Stimulated activated CD8-positive, alpha-beta memory T cell treated with anti-CD3 and anti-CD28 coated beads, Interleukin-12 subunit alpha, Interleukin-12 subunit beta, amount 100 ng/mL, for 1 hour (primary cell): ENCODE results near the gene PLD6.
"Not testable (repeated sequence)": the region's sequence is repeated elsewhere in the genome, so short reads cannot be mapped to it uniquely, and the experiment has no call there.

Source experiments
- DNase-seq: peaks from one replicate; pipeline ENCODE4 v3.0.0-alpha.2; 2020; ENCODE audit warnings: low read depth

Gene PLD6

DNA sequence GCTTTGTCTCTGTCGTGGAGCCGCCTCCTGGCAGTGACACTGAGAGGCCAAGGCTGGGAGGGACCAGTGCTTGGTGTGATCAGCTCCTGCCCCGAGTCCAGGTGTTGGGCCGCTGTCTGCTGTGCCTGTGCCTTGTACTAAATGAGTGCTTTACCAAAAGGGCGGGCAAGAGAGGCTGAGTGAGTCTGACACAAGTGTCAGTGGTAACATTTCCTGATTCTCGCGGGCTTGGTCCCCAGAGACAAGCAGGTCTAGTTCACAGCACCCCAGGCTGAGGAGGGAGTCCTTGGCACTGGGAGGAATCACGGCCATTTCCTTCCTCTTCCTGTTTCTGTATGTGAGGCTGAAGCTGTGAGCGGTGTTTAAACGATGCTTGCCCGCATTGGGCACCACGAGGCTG lies 30.2 kb downstream of the PLD6 start:
- DNase-seq = no peak

GRCh38 chr17:17175340-17175739 lies 30.8 kb downstream of the PLD6 start:
- no peak for DNase-seq

DNA sequence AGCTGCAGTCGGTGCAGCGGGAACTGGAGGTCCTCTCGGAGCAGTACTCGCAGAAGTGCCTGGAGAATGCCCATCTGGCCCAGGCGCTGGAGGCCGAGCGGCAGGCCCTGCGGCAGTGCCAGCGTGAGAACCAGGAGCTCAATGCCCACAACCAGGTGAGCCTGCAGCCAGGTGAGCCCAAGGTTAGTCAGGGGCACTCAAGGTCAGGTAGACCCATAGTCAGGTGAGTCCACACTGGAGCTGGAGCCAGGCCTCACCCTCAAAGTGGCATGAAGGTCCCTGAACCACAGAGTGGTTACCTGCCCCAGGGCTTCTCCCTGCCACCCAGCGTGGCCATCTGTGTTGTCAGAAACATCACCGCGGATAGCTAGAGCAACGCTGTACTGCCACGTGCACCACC lies 32.2 kb downstream of the PLD6 start:
- DNase-seq = no peak

DNA sequence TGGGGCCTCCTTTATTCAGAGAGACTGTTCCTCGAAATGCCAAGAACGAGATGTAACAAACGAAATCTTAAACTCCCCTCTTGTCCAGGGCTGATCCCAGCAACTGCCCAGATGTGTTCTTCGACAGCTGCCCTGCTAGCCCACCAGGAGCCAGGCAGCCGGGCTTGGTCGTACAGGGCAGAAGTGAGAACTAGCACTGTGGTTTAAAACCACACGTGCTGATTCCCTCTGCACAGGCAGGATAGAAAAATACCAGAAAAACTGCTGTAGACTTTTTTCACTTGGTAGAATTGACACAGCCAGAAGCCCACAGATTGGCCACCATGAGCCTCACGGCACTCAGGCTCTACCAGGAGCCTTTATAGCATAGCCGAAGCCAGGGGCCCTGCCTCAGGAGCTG lies 33.1 kb downstream of the PLD6 start:
- DNase-seq = no peak

- no peak for DNase-seq
Measured at GRCh38 chr17:17172001-17172939, 33.9 kb downstream of the PLD6 start.

DNA sequence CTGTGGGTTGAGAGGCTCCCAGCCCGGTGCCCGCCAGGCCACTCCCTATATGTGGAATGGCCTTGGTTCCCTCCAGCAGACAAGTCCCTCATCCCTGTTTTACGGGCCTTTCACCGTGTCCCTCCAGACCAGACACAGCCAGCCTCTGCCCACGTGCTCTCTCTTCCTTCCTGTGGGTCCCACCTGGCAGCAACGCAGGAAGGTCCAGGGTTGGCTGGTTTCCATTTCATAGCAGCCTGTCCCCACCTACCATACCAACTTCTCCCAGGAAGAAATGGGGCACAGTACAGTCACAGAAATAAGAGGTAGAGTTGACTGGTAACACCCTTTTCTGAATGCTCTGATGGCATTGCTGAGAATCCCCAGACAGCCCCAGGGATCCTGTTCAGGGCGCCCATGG lies 34.9 kb downstream of the PLD6 start:
- no peak for DNase-seq

DNA sequence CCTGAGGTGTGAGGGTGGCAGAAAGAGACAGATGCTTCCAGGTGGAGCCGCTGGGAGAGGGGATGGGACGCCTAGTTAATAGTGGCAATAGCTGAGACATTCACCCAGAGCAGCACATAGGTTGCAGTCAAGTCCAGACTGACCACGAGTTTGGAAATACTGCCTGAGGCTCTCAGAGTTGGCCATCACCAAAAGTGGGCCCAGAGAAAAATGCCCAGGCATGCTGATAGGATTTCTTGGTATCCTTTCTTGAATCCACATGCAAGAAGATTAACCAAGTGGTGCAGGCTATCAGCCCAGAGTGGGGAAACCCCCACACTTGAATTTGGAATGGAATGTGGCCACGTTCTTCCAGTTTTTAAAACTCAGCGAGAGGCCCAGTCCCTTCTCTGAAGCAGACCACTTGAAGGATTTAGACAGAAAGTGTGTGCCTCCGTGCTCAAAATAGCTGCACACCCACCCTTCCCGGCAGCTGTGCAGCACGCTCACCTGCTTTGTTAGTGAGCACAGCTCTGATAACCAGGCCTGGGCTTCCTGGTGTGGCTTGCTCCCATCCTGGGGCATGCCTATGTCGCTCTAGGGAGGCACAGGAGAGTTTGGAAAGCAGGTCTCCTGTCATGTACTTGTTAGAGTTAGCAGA lies 35.7 kb downstream of the PLD6 start:
- no peak for DNase-seq

GRCh38 chr17:17169396-17169795 lies 36.7 kb downstream of the PLD6 start:
- DNase-seq = no peak

DNA sequence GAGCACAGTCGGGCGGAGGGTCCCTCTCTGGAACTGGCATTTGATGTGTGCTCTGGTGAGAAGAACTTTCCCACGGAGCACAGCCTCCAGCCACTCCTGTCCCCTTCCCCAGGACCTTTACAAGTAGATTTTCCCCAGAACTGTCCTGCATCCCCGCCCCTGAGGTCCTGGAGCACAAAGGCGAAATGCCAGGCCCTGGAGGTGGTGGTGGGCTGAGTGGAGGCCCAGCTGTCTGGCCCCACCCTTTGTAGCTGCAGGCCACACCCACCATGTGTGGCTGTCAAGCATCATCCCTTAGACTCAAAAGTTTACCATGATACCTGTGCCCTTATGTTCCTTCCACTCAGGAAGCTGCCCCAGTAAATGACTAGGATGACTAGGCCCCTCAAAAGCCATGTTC lies 37.7 kb downstream of the PLD6 start:
- DNase-seq = no peak

DNA sequence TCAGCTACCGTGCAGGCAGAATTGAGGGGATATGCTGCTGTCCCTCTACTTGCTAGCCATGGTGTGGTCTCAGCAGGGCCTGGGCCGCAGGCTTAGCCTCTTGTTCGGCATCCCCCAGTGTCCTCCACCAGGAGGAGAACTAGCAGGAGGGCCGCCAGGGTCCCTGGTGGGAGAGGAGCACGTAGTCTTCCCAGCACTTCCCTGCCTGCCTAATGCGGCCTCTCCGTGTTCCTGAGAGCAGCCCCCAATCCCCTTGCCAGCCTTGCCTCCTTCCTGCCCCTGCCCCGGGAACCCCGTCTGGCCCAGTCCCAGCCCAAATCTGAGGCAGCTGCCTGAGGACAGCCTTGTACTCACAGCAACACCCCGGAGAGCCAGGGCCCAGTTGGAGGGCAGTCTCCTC lies 38.1 kb downstream of the PLD6 start:
- DNase-seq = no peak

DNA sequence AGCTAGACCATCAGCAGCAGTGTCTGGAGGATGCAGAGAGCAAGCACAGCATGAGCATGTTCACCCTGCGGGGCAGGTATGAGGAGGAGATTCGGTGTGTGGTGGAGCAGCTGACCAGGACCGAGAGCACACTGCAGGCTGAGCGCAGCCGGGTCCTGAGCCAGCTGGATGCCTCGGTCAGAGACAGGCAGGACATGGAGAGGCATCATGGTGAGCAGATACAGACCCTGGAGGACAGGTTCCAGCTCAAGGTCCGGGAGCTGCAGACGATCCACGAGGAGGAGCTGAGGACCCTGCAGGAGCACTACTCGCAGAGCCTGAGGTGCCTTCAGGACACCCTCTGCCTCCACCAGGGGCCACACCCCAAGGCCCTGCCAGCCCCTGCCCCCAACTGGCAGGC lies 38.8 kb downstream of the PLD6 start:
- no peak for DNase-seq

- DNase-seq = no peak
Measured at GRCh38 chr17:17166446-17166845, 39.7 kb downstream of the PLD6 start.

- no peak for DNase-seq
Measured at GRCh38 chr17:17165666-17166308, 40.3 kb downstream of the PLD6 start.

DNA sequence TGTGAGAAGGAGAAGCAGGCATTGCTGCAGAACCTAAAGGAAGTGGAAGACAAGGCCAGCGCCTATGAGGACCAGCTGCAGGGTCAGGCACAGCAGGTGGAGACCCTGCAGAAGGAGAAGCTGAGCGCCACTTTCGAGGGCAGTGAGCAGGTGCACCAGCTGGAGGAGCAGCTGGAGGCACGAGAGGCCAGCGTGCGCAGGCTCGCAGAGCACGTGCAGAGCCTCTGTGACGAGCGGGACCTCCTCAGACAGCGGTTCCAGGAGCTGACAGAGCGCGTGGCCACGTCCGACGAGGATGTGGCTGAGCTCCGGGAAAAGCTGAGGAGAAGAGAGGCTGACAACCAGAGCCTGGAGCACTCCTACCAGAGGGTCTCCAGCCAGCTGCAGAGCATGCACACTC lies 41.5 kb downstream of the PLD6 start:
- DNase-seq = no peak

DNA sequence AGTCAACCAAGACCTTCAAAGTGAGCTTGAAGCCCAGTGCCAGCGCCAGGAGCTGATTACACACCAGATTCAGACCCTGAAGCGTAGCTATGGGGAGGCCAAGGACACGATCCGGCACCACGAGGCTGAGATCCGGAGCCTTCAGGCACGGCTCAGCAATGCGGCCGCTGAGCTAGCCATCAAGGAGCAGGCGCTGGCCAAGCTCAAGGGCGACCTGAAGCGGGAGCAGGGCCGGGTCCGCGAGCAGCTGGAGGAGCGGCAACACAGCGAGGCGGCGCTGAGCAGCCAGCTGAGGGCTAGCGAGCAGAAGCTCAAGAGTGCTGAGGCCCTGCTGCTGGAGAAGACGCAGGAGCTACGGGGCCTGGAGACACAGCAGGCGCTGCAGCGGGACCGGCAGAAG lies 42.0 kb downstream of the PLD6 start:
- DNase-seq = no peak

GRCh38 chr17:17161759-17162158 lies 44.4 kb downstream of the PLD6 start:
- no peak for DNase-seq

DNA sequence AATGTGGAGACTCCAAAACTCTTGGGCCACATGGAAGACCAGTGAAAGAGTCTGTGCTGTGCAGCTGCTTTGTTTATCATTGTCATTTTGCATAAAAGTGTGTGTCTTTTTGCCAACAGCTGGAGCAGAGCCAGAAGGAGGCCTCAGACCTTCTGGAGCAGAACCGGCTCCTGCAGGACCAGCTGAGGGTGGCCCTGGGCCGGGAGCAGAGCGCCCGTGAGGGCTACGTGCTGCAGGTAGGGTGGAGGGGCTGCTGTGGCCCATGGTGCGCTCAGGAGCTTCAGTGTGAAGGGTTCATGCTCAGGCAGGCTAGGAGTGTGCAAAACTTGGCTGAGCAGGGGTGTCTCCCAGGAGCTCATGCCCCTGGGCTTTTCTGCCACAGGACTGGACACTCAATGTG lies 45.0 kb downstream of the PLD6 start:
- no peak for DNase-seq

DNA sequence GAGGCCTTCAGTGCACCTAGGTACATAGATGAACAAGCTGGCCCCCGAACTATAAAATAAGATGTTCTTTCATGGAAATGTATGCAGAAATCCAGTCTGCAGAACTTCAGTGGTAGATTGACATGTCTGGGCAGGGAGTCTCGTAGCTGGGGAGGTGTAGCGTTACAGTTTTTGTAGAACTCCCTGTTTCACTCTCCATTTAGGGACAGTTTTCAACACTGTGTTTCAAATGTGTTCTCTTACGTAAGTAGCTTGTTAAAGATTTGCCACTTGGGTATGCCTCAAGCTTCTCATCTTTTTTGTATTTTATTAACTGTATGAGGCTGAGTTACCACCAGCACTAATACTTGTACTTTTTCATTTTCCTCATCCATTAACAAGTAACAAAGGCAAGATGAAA lies 46.6 kb downstream of the PLD6 start:
- DNase-seq = no peak

DNA sequence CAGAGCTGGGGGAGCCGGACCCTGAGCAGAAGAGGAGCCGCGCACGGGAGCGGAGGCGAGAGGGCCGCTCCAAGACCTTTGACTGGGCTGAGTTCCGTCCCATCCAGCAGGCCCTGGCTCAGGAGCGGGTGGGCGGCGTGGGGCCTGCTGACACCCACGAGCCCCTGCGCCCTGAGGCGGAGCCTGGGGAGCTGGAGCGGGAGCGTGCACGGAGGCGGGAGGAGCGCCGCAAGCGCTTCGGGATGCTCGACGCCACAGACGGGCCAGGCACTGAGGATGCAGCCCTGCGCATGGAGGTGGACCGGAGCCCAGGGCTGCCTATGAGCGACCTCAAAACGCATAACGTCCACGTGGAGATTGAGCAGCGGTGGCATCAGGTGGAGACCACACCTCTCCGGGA lies 47.6 kb downstream of the PLD6 start:
- not testable (repeated sequence) for DNase-seq

DNA sequence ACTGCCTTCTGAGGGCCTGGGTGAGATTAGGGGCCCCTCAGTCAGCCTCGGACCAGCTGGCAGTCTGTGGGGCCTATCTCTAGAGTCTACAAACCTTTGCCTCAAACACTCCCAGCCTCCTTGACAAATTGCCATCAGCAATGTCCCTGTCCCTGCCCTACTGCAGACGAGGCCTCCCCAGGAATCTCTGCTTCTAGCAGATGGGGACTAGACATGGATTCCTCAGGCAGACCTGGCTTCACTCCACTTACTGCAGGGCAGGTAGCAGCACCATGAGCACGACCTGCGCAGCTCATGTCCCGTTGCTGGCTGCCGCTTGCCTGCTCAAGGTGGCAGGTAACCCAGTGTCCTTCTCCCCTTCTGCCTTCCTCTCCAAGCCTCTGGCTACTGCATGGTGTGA lies 49.1 kb downstream of the PLD6 start:
- DNase-seq = no peak

DNA sequence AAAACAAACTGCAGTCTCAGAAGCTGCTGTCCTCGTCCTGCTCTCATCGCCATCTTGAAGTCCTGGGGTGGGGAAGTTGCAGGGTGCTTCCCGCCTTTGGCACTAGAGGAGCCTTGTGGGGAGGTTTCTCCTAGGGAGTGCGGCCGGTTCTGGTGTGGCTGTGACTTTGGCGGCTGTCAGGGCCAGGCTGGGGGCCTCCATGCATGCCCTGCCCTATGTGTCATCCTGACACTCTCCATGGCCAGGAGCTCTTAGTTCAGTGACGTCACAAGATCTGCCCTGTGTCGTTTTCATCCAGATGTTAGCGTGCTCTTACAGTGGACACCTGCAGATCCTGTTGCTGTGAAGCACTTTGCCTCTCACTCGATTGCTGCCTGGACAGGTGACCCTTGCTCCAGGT lies 49.6 kb downstream of the PLD6 start:
- DNase-seq = no peak

GRCh38 chr17:17156107-17156506 lies 50.0 kb downstream of the PLD6 start:
- DNase-seq = no peak

- DNase-seq = no peak
Measured at GRCh38 chr17:17155568-17155967, 50.6 kb downstream of the PLD6 start.
